NCI-H1694 (cell line): ENCODE results near the gene REM2.

ENCODE experiments used
- DNase-seq: peaks from one replicate; lab custom pipeline; 2025; lab: John Stamatoyannopoulos, UW

Gene REM2

DNA sequence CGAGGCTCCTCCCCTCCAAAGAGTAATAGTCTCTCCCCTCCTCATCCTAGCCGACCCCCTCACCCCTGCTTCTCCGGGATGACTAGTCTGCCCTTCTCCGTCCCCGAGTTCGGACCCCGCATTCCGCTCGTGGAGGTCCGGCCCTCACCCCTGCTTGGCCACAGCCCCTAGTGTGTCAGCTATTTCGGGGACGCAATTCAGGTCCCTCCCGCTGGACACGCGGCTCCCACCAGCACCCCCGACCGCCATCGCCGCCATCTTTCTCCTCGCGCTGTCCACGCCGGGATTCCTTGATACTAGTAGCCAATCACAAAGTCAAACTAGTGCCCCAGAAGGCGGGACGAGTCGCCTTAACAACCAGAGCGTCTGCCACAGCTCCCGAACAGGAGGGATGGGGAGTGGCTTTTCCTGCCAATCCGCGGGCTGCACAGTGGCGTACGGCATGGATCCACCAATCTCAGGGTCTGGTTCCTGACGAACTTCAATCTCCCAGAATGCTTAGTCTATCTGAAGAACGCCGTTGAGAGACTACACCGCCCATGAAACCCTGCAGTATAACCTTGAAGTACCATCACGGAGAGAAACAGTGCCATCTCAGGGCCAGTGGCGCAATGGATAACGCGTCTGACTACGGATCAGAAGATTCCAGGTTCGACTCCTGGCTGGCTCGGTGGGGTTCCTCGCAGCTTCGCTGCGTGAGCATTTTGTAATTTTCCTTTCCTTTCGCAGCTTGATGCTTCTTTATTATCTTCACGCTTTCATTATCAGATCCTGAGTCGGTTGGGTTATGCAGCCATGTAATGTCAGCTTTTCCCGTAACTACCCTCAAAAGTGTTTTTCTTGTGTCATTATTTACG, 46.3 kb downstream of the REM2 start, which contains the start of gene PRMT5:
PRMT5 (minus strand) TSS at position 273 of the 857 bp plus-strand sequence; CDS start at position 258, 15 bp downstream.
- DNase-seq: peak; percentile 99

- DNase-seq: no peak
These were observed 46.9 kb downstream of the REM2 start for GRCh38 chr14:22929961-22930364.

DNA sequence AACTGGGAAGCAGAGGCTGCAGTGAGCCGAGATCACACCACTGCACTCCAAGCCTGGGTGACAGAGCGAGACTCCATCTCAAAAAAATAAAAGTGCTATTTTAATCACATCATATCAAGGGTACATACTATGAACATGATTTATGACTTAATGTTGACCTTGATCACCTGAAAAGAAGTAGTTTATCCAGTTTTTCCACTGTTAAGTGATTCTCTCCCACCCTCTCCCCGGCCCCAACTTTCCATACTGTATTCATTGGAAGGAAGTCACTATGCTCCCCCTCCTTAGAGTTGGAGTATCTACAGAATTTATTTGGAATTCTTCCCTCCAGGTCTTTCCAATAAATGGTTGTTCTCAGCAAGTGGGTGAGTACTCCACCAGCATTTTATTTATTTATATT, 49.1 kb downstream of the REM2 start:
- DNase-seq: no peak

GRCh38 chr14:22935156-22935555, 52.1 kb downstream of the REM2 start:
- no peak for DNase-seq
